ENCODE measurements around the gene ADRA2B.

The ADRA2B gene

GRCh38 chr2:96115631-96116423 lies 544 bp downstream of the ADRA2B start:
- no peak for DNase-seq

- DNase-seq = no peak
Observed at GRCh38 chr2:96114903-96115581, 1.3 kb downstream of the ADRA2B start.

GRCh38 chr2:96114546-96114902 lies 1.8 kb downstream of the ADRA2B start:
- no peak for DNase-seq

GRCh38 chr2:96113951-96114350 lies 2.4 kb downstream of the ADRA2B start:
- DNase-seq = no peak

GRCh38 chr2:96113367-96113677 lies 3.0 kb downstream of the ADRA2B start:
- no peak for DNase-seq

GRCh38 chr2:96112501-96113366 lies 3.6 kb downstream of the ADRA2B start:
- no peak for DNase-seq

- no peak for DNase-seq
Observed at GRCh38 chr2:96111823-96112500, 4.4 kb downstream of the ADRA2B start.

- DNase-seq = no peak
Observed at GRCh38 chr2:96111257-96111640, 5.1 kb downstream of the ADRA2B start.

GRCh38 chr2:96110621-96111256 lies 5.6 kb downstream of the ADRA2B start:
- no peak for DNase-seq

- DNase-seq = no peak
Observed at GRCh38 chr2:96109931-96110511, 6.3 kb downstream of the ADRA2B start.

- DNase-seq = no peak
Observed at GRCh38 chr2:96109361-96109680, 7.0 kb downstream of the ADRA2B start.

- DNase-seq = no peak
Observed at GRCh38 chr2:96108541-96109360, 7.6 kb downstream of the ADRA2B start.

- no peak for DNase-seq
Observed at GRCh38 chr2:96108151-96108540, 8.2 kb downstream of the ADRA2B start.

GRCh38 chr2:96107708-96108065 lies 8.7 kb downstream of the ADRA2B start:
- no peak for DNase-seq

- DNase-seq = no peak
Observed at GRCh38 chr2:96106991-96107707, 9.2 kb downstream of the ADRA2B start.

- DNase-seq = no peak
Observed at GRCh38 chr2:96105994-96106715, 10.2 kb downstream of the ADRA2B start.

- no peak for DNase-seq
Observed at GRCh38 chr2:96105152-96105915, 11.0 kb downstream of the ADRA2B start.

- no peak for DNase-seq
Observed at GRCh38 chr2:96104487-96104861, 11.9 kb downstream of the ADRA2B start.

- DNase-seq = no peak
Observed at GRCh38 chr2:96103761-96104486, 12.4 kb downstream of the ADRA2B start.
